Adrenal gland (tissue), 12 donors: ENCODE data around the gene RIMBP2. TPM values are rescaled to one million over a fixed set of nuclear protein-coding genes. Genes with fewer than 3 reads are reported as not detected.
"Not testable (repeated sequence)": the region's sequence is repeated elsewhere in the genome, so short reads cannot be mapped to it uniquely, and the experiment has no call there.

Experiments
- DNase-seq, 7 donors: peaks; one replicate each; pipeline ENCODE4 v3.0.0-alpha.2; 2019 to 2020
- H3K27ac ChIP-seq, 5 donors: fragments of 200-600 bp; sonication (generic) in 4 of 5; 1 replicate in 3 of 5; 2 replicates in 2 of 5; pipeline versions ENCODE4 v1.5.1 to v1.8.0; 2016 to 2020; ENCODE audit warnings: mild to moderate bottlenecking in 1 of 5
- H3K27me3 ChIP-seq: fragments of 200-600 bp; 2 replicates; pipeline ENCODE4 v1.8.0; 2021
- H3K36me3 ChIP-seq, 2 donors: fragments of 200-600 bp; replicated peaks in 1 of 2; 1 replicate in 1 of 2; 2 replicates in 1 of 2; pipeline versions ENCODE4 v1.5.1 to v1.8.0; 2018 to 2022
- H3K4me1 ChIP-seq, 2 donors: fragments of 200-600 bp; replicated peaks in 1 of 2; 1 replicate in 1 of 2; 2 replicates in 1 of 2; pipeline versions ENCODE4 v1.5.1 to v1.8.0; 2018 to 2021
- H3K4me3 ChIP-seq, 4 donors: fragments of 200-600 bp; sonication (generic) in 3 of 4; one replicate each; pipeline ENCODE4 v1.5.1; 2016 to 2018
- H3K9me3 ChIP-seq, 3 donors: fragments of 200-600 bp; sonication (generic) in 1 of 3; replicated peaks in 1 of 3; 1 replicate in 2 of 3; 2 replicates in 1 of 3; pipeline versions ENCODE4 v1.5.1 to v1.8.0; 2016 to 2021
- CTCF ChIP-seq, 6 experiments: fragments of 450-650 bp in 4 of 6; fragments of 200-600 bp in 2 of 6; sonication (generic) in 1 of 6; IDR thresholded peaks; 1 replicate in 5 of 6; 2 replicates in 1 of 6; pipeline versions ENCODE4 v1.5.1 to v1.8.0; 2016 to 2021; ENCODE audit warnings: antibody characterized with exemption in 6 of 6, mild to moderate bottlenecking in 2 of 6, moderate library complexity in 1 of 6
- POLR2A ChIP-seq, 2 donors: fragments of 450-650 bp; IDR thresholded peaks; one replicate each; pipeline ENCODE4 v1.6.1; 2017; ENCODE audit warnings: antibody characterized with exemption in 2 of 2, mild to moderate bottlenecking in 2 of 2, moderate library complexity in 1 of 2
- WGBS, 4 donors: extraction: QIAGEN DNeasy Blood & Tissue Kit in 2 of 4; methylation state at CpG; one replicate each; pipeline versions ENCODE4 v1.1.5 to v1.1.7; 2013 to 2017; 5-methylcytosine and 5-hydroxymethylcytosine counted together
- intact Hi-C, 2 donors: fragments of 100-400 bp; cut with DNase I; formaldehyde crosslinking; loops; one replicate each; pipeline versions ENCODE4 v1.14.1 to v1.15.0; 2022 to 2023
- polyA plus RNA-seq, 3 donors: library from polyadenylated mRNA; stranded (reverse); fragments of 200-250 nt in 2 of 3; fragments of 350-450 nt in 1 of 3; fragmentation: Illumina TruSeq in 1 of 3; extraction: RNeasy Lipid Tissue Mini Kit (QIAGEN cat#74804) in 1 of 3; gene quantifications; one replicate each; pipeline ENCODE4 v1.2.3, GENCODE V29; 2013 to 2014
- total RNA-seq, 9 donors: library from RNA; depleted of rRNA in 4 of 9; stranded (reverse); fragments of >200 nt in 4 of 9; fragments of 120-200 nt in 1 of 9; fragmentation: NEBNext Ultra II Directional in 1 of 9; extraction: Animal tissue kit (Norgen Biotek cat#: 25700) in 1 of 9; gene quantifications; one replicate each; pipeline versions ENCODE4 v1.1.0 to v1.2.4, GENCODE V29; 2013 to 2023
- donor health status: healthy with polysubstance abuse.
- donor health status: Bipolar disorder and iron deficiency.
- donor health status: DM: yes; HTN: yes; CAD: no.
- donor health status: DM: no; HTN: no; CAD: no.
- donor health status: DM: no; HTN: no; CAD: no.
- donor health status: DM: yes; HTN: yes; CAD: no.

Gene RIMBP2
- total and polyA plus RNA-seq, 12 donors: 0.18 to 23.9 (median 6.3) TPM; not detected in 2

GRCh38 chr12:130762319-130762675 is 46.2 kb upstream of the RIMBP2 start:
- Histone ChIP-seq H3K4me3 (no peak overlapping the region), H3K27me3 (peaks cover 9% of the 10 kb centered on the region), H3K27ac (no peak overlapping the region), H3K4me1 (no peaks in the 10 kb centered on the region), H3K9me3 (no peaks in the 10 kb centered on the region), H3K36me3 (no peaks in the 10 kb centered on the region)
- WGBS, 4 donors: 60 to 75% (median 72%) methylated on average over 10 of the region's 10 CpGs
- intact Hi-C loops: loop anchor here in 1 of 2 donors (5.0 kb wide), 1 partner anchor 55 kb away; no protein-coding TSS in a partner anchor
- no peak for TF ChIP-seq CTCF (IDR thresholded peaks at IDR 0.05)
- TF ChIP-seq POLR2A (IDR thresholded peaks at IDR 0.05): no peak
- no peak for DNase-seq

GRCh38 chr12:130761537-130762318 is 45.6 kb upstream of the RIMBP2 start:
- no peaks in the 10 kb centered on the region for H3K36me3 ChIP-seq
- intact Hi-C loops: loop anchor here in 1 of 2 donors (5.0 kb wide), 1 partner anchor 56 kb away; no protein-coding TSS in a partner anchor
- WGBS, 4 donors: 24 to 57% (median 31%) methylated on average over 8 to 29 of the region's 29 CpGs
- H3K27me3 ChIP-seq: peaks cover 9% of the 10 kb centered on the region
- no peak overlapping the region for H3K27ac ChIP-seq
- H3K4me1 ChIP-seq: no peaks in the 10 kb centered on the region
- H3K4me3 ChIP-seq: no peak overlapping the region
- peak; percentile 53 to 84 (median 67) for DNase-seq
- TF ChIP-seq CTCF (IDR thresholded peaks at IDR 0.05): peak; percentile 20 to 69 (median 59)
- no peak for TF ChIP-seq POLR2A (IDR thresholded peaks at IDR 0.05)
- H3K9me3 ChIP-seq: no peaks in the 10 kb centered on the region

GRCh38 chr12:130754234-130754901 is 38.3 kb upstream of the RIMBP2 start:
- 80 to 90% (median 87%) methylated on average over 3 of the region's 3 CpGs for WGBS, 4 donors
- DNase-seq: no peak
- no peak for TF ChIP-seq CTCF (IDR thresholded peaks at IDR 0.05)
- TF ChIP-seq POLR2A (IDR thresholded peaks at IDR 0.05): no peak
- Histone ChIP-seq H3K27me3 (no peaks in the 10 kb centered on the region), H3K9me3 (no peaks in the 10 kb centered on the region), H3K4me1 (no peaks in the 10 kb centered on the region), H3K4me3 (no peak overlapping the region), H3K36me3 (no peaks in the 10 kb centered on the region), H3K27ac (no peak overlapping the region)
- intact Hi-C loops: loop anchor here in 1 of 2 donors (10.0 kb wide), 1 partner anchor 710 kb away; no protein-coding TSS in a partner anchor

GRCh38 chr12:130752692-130753230 is 36.7 kb upstream of the RIMBP2 start:
- Histone ChIP-seq H3K27ac (no peak overlapping the region), H3K27me3 (no peaks in the 10 kb centered on the region), H3K4me1 (no peaks in the 10 kb centered on the region), H3K4me3 (no peak overlapping the region), H3K9me3 (no peaks in the 10 kb centered on the region), H3K36me3 (no peaks in the 10 kb centered on the region)
- no peak for TF ChIP-seq POLR2A (IDR thresholded peaks at IDR 0.05)
- intact Hi-C loops: loop anchor here in 1 of 2 donors (10.0 kb wide), 1 partner anchor 708 kb away; no protein-coding TSS in a partner anchor
- no peak for DNase-seq
- WGBS, 4 donors: 52 to 63% (median 63%) methylated on average over 13 to 20 of the region's 20 CpGs

- H3K27ac ChIP-seq, H3K4me1 ChIP-seq, H3K9me3 ChIP-seq, DNase-seq, H3K27me3 ChIP-seq, H3K4me3 ChIP-seq, H3K36me3 ChIP-seq: not testable (repeated sequence)
- 81 to 93% (median 90%) methylated on average over 11 of the region's 11 CpGs for WGBS, 4 donors
- intact Hi-C loops: loop anchor here in 1 of 2 donors (10.0 kb wide), 1 partner anchor 707 kb away; no protein-coding TSS in a partner anchor
These were observed 35.9 kb upstream of the RIMBP2 start for GRCh38 chr12:130752037-130752436.
